GM23338 (cell line): Measurements from ENCODE around the gene DHRS7B. TPM values are rescaled to one million over a fixed set of nuclear protein-coding genes. Genes with fewer than 3 reads are reported as not detected.

ENCODE experiments used
- ATAC-seq: fragments of 200-7000 bp; cut with Tn5 transposase; 3 replicates; pipeline ENCODE4 v1.9.1; 2020
- DNase-seq: peaks from one replicate; pipeline ENCODE4 v3.0.0-alpha.2; 2015; ENCODE audit warnings: low spot score
- H2AFZ ChIP-seq: fragments of 200-600 bp; sonication (generic); 2 replicates; pipeline ENCODE4 v1.8.0; 2016; ENCODE audit warnings: antibody characterized with exemption, mild to moderate bottlenecking, moderate library complexity
- H3F3A ChIP-seq: fragments of 200-600 bp; sonication (generic); replicated peaks from 2 replicates; pipeline ENCODE4 v1.8.0; 2017; ENCODE audit warnings: antibody characterized with exemption, mixed run types, low read depth
- H3K27ac ChIP-seq: fragments of 200-600 bp; sonication (generic); 2 replicates; pipeline ENCODE4 v1.6.1; 2016; ENCODE audit warnings: low read depth
- H3K27me3 ChIP-seq: fragments of 200-600 bp; sonication (generic); 2 replicates; pipeline ENCODE4 v1.8.0; 2016; ENCODE audit warnings: mild to moderate bottlenecking, mixed run types, moderate library complexity; ENCODE audit not compliant: insufficient read depth
- H3K36me3 ChIP-seq: fragments of 200-600 bp; sonication (generic); 2 replicates; pipeline ENCODE4 v1.8.0; 2016; ENCODE audit warnings: mild to moderate bottlenecking; ENCODE audit not compliant: insufficient read depth
- H3K4me1 ChIP-seq: fragments of 200-600 bp; sonication (generic); 2 replicates; pipeline ENCODE4 v1.8.0; 2016; ENCODE audit warnings: mild to moderate bottlenecking, moderate library complexity; ENCODE audit not compliant: insufficient read depth
- H3K4me2 ChIP-seq: fragments of 200-600 bp; sonication (generic); 2 replicates; pipeline ENCODE4 v1.7.1; 2017; ENCODE audit warnings: mixed run types
- H3K4me3 ChIP-seq: fragments of 200-600 bp; sonication (generic); 2 replicates; pipeline ENCODE4 v1.6.1; 2016; ENCODE audit warnings: mixed run types
- H3K79me2 ChIP-seq: fragments of 200-600 bp; sonication (generic); replicated peaks from 2 replicates; pipeline ENCODE4 v1.8.0; 2017; ENCODE audit warnings: mild to moderate bottlenecking; ENCODE audit not compliant: insufficient read depth
- H3K9me2 ChIP-seq: fragments of 200-600 bp; sonication (generic); 2 replicates; pipeline ENCODE4 v1.8.0; 2017; ENCODE audit not compliant: insufficient read depth
- H4K20me1 ChIP-seq: fragments of 200-600 bp; sonication (generic); replicated peaks from 2 replicates; pipeline ENCODE4 v1.8.0; 2017; ENCODE audit warnings: mild to moderate bottlenecking; ENCODE audit not compliant: insufficient read depth
- H3K27ac Mint-ChIP-seq: 2 replicates; pipeline ENCODE4 v1.8.0; 2020; ENCODE audit warnings: inconsistent platforms, mild to moderate bottlenecking, moderate library complexity, mixed read lengths
- H3K27me3 Mint-ChIP-seq: 3 replicates; pipeline ENCODE4 v1.8.0; 2022; ENCODE audit warnings: low read depth, mild to moderate bottlenecking, moderate library complexity, mixed read lengths, inconsistent platforms; ENCODE audit not compliant: insufficient read depth, poor library complexity
- H3K36me3 Mint-ChIP-seq: 3 replicates; pipeline ENCODE4 v1.8.0; 2021; ENCODE audit warnings: low read depth, mild to moderate bottlenecking, inconsistent platforms, moderate library complexity, mixed read lengths
- H3K4me1 Mint-ChIP-seq: 3 replicates; pipeline ENCODE4 v1.8.0; 2020; ENCODE audit warnings: mild to moderate bottlenecking, inconsistent platforms, mixed read lengths
- H3K4me3 Mint-ChIP-seq: 3 replicates; pipeline ENCODE4 v1.8.0; 2021; ENCODE audit warnings: moderate library complexity, mild to moderate bottlenecking, inconsistent platforms, mixed read lengths
- H3K9me3 Mint-ChIP-seq: 3 replicates; pipeline ENCODE4 v1.8.0; 2020; ENCODE audit warnings: moderate library complexity, mild to moderate bottlenecking, inconsistent platforms, mixed read lengths
- CREB1 ChIP-seq: fragments of 250-450 bp; sonication (Bioruptor Pico); IDR thresholded peaks from 2 replicates; pipeline ENCODE4 v1.5.0; 2020; ENCODE audit warnings: low read depth, mild to moderate bottlenecking, moderate library complexity
- CTCF ChIP-seq, 2 experiments: fragments of 200-600 bp in 1 of 2; sonication (generic) in 1 of 2; conservative IDR thresholded peaks; 2 replicates each; pipeline versions ENCODE4 v1.5.1 to v1.6.1; 2016 to 2017; ENCODE audit warnings: antibody characterized with exemption in 2 of 2, low read depth in 2 of 2, mild to moderate bottlenecking in 2 of 2, moderate library complexity in 1 of 2
- ETS1 ChIP-seq: IDR thresholded peaks from 2 replicates; pipeline ENCODE4 v1.6.1; 2016; ENCODE audit warnings: antibody characterized with exemption
- EZH2 ChIP-seq: fragments of 200-600 bp; sonication (generic); IDR thresholded peaks from one replicate; pipeline ENCODE4 v1.8.0; 2017; ENCODE audit warnings: antibody characterized with exemption, mild to moderate bottlenecking, low read depth; ENCODE audit not compliant: unreplicated experiment
- EZH2phosphoT487 ChIP-seq: fragments of 200-600 bp; sonication (generic); IDR thresholded peaks from one replicate; pipeline ENCODE4 v1.8.1; 2018; ENCODE audit warnings: antibody characterized with exemption; ENCODE audit not compliant: unreplicated experiment
- JUNB ChIP-seq: IDR thresholded peaks from one replicate; pipeline ENCODE4 v1.6.1; 2016; ENCODE audit warnings: antibody characterized with exemption; ENCODE audit not compliant: unreplicated experiment
- NANOG ChIP-seq: IDR thresholded peaks from 2 replicates; pipeline ENCODE4 v1.6.1; 2016; ENCODE audit warnings: antibody characterized with exemption, borderline replicate concordance
- POLR2AphosphoS5 ChIP-seq: IDR thresholded peaks from 2 replicates; pipeline ENCODE4 v1.6.1; 2016; ENCODE audit warnings: antibody characterized with exemption, low read depth
- STAT1 ChIP-seq: IDR thresholded peaks from one replicate; pipeline ENCODE4 v1.6.1; 2016; ENCODE audit warnings: antibody characterized with exemption; ENCODE audit not compliant: unreplicated experiment
- ZNF114 ChIP-seq: fragments of 250-450 bp; sonication (Bioruptor Pico); IDR thresholded peaks from 2 replicates; pipeline ENCODE4 v1.5.0; 2020; ENCODE audit warnings: mild to moderate bottlenecking, moderate library complexity
- ZNF331 ChIP-seq: fragments of 250-450 bp; sonication (Bioruptor Pico); IDR thresholded peaks from 2 replicates; pipeline ENCODE4 v1.5.0; 2020; ENCODE audit warnings: low read depth, mild to moderate bottlenecking, moderate library complexity
- polyA plus RNA-seq: library from polyadenylated mRNA; unstranded; fragments of >200 nt; fragmentation: Nextera tagmentation; extraction: Ambion mirVana; gene quantifications from 2 replicates; pipeline ENCODE4 v1.2.1, GENCODE V29; 2016
- total RNA-seq: library from RNA; depleted of rRNA; stranded (reverse); fragments of >200 nt; shearing (Covaris generic); gene quantifications from 2 replicates; pipeline ENCODE4 v1.2.3, GENCODE V29; 2014
- TF ChIP-seq, protein P1 (sequence below): IDR thresholded peaks from one replicate; pipeline ENCODE4 v1.6.1; 2018; ENCODE audit warnings: antibody characterized with exemption; ENCODE audit not compliant: unreplicated experiment
- TF ChIP-seq, protein P2 (sequence below): fragments of 250-450 bp; sonication (Bioruptor Pico); IDR thresholded peaks from 2 replicates; pipeline ENCODE4 v1.5.0; 2020; ENCODE audit warnings: mild to moderate bottlenecking, moderate library complexity

The DHRS7B gene
- total and polyA plus RNA-seq, 2 experiments from 2014 or later = 26.6 to 27.9 TPM

DNA sequence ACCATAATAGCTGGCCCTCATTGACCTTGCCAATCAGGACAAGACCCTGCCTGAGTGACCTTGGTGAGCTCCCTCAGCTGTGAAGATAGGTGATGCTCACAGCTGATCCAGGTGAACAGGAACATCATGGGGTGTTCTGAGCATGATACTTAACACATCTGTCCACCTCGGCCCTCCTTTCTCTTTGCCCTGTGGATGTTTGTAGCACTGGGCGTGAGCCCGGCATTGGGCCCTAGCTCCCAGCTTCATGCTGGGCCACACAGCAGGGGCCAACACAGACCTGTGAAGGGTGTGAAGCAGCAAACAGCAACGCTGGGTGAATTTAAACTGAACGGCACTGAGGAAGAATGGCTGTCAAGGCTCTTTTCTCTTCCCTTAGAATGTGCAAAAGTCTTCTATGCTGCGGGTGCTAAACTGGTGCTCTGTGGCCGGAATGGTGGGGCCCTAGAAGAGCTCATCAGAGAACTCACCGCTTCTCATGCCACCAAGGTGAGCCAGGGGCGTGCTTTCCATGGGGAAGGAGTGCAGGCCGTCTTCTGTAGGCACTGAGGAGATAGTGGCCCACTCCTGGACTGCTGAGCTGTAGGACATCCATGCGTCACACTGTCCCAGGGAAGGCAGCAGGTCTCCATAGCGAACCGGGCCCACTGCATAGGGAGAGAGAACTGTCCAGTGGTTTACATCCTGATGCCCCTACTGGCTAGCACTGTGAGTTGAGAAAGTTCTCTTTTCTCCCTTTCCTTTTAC is 51.3 kb downstream of the DHRS7B start:
- no peaks in the 10 kb centered on the region for H3K9me2 ChIP-seq
- H3K4me3 Mint-ChIP-seq = no peak overlapping the region
- no peak overlapping the region for H3K27ac ChIP-seq
- DNase-seq (no peak), ATAC-seq (0 out of 3 replicates have a peak, but pooled peaks have one; percentile 24)
- peaks cover 2% of the 10 kb centered on the region for H3K27me3 Mint-ChIP-seq
- no peak overlapping the region for H2AFZ ChIP-seq
- H3K36me3 Mint-ChIP-seq = peaks cover 6% of the 10 kb centered on the region
- no peaks in the 10 kb centered on the region for H3F3A ChIP-seq
- no peak overlapping the region for H3K4me3 ChIP-seq
- no peak overlapping the region for H3K4me2 ChIP-seq
- no peaks in the 10 kb centered on the region for H3K9me3 Mint-ChIP-seq
- TF ChIP-seq, protein P1, sequence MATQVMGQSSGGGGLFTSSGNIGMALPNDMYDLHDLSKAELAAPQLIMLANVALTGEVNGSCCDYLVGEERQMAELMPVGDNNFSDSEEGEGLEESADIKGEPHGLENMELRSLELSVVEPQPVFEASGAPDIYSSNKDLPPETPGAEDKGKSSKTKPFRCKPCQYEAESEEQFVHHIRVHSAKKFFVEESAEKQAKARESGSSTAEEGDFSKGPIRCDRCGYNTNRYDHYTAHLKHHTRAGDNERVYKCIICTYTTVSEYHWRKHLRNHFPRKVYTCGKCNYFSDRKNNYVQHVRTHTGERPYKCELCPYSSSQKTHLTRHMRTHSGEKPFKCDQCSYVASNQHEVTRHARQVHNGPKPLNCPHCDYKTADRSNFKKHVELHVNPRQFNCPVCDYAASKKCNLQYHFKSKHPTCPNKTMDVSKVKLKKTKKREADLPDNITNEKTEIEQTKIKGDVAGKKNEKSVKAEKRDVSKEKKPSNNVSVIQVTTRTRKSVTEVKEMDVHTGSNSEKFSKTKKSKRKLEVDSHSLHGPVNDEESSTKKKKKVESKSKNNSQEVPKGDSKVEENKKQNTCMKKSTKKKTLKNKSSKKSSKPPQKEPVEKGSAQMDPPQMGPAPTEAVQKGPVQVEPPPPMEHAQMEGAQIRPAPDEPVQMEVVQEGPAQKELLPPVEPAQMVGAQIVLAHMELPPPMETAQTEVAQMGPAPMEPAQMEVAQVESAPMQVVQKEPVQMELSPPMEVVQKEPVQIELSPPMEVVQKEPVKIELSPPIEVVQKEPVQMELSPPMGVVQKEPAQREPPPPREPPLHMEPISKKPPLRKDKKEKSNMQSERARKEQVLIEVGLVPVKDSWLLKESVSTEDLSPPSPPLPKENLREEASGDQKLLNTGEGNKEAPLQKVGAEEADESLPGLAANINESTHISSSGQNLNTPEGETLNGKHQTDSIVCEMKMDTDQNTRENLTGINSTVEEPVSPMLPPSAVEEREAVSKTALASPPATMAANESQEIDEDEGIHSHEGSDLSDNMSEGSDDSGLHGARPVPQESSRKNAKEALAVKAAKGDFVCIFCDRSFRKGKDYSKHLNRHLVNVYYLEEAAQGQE = no peak
- TF ChIP-seq ETS1 = no peak
- no peak for TF ChIP-seq POLR2AphosphoS5
- TF ChIP-seq, protein P2, sequence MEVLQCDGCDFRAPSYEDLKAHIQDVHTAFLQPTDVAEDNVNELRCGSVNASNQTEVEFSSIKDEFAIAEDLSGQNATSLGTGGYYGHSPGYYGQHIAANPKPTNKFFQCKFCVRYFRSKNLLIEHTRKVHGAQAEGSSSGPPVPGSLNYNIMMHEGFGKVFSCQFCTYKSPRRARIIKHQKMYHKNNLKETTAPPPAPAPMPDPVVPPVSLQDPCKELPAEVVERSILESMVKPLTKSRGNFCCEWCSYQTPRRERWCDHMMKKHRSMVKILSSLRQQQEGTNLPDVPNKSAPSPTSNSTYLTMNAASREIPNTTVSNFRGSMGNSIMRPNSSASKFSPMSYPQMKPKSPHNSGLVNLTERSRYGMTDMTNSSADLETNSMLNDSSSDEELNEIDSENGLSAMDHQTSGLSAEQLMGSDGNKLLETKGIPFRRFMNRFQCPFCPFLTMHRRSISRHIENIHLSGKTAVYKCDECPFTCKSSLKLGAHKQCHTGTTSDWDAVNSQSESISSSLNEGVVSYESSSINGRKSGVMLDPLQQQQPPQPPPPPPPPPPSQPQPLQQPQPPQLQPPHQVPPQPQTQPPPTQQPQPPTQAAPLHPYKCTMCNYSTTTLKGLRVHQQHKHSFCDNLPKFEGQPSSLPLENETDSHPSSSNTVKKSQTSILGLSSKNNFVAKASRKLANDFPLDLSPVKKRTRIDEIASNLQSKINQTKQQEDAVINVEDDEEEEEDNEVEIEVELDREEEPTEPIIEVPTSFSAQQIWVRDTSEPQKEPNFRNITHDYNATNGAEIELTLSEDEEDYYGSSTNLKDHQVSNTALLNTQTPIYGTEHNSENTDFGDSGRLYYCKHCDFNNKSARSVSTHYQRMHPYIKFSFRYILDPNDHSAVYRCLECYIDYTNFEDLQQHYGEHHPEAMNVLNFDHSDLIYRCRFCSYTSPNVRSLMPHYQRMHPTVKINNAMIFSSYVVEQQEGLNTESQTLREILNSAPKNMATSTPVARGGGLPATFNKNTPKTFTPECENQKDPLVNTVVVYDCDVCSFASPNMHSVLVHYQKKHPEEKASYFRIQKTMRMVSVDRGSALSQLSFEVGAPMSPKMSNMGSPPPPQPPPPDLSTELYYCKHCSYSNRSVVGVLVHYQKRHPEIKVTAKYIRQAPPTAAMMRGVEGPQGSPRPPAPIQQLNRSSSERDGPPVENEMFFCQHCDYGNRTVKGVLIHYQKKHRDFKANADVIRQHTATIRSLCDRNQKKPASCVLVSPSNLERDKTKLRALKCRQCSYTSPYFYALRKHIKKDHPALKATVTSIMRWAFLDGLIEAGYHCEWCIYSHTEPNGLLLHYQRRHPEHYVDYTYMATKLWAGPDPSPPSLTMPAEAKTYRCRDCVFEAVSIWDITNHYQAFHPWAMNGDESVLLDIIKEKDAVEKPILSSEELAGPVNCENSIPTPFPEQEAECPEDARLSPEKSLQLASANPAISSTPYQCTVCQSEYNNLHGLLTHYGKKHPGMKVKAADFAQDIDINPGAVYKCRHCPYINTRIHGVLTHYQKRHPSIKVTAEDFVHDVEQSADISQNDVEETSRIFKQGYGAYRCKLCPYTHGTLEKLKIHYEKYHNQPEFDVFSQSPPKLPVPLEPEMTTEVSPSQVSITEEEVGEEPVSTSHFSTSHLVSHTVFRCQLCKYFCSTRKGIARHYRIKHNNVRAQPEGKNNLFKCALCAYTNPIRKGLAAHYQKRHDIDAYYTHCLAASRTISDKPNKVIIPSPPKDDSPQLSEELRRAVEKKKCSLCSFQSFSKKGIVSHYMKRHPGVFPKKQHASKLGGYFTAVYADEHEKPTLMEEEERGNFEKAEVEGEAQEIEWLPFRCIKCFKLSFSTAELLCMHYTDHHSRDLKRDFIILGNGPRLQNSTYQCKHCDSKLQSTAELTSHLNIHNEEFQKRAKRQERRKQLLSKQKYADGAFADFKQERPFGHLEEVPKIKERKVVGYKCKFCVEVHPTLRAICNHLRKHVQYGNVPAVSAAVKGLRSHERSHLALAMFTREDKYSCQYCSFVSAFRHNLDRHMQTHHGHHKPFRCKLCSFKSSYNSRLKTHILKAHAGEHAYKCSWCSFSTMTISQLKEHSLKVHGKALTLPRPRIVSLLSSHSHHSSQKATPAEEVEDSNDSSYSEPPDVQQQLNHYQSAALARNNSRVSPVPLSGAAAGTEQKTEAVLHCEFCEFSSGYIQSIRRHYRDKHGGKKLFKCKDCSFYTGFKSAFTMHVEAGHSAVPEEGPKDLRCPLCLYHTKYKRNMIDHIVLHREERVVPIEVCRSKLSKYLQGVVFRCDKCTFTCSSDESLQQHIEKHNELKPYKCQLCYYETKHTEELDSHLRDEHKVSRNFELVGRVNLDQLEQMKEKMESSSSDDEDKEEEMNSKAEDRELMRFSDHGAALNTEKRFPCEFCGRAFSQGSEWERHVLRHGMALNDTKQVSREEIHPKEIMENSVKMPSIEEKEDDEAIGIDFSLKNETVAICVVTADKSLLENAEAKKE = no peak
- TF ChIP-seq CTCF (conservative IDR thresholded peaks at IDR 0.05; ENCODE audit: low read depth in 2 of 2) = no peak
- TF ChIP-seq NANOG = no peak
- TF ChIP-seq EZH2 = no peak
- no peak for TF ChIP-seq ZNF114 (CRISPR knock-in tag)
- no peak for TF ChIP-seq JUNB
- no peak for TF ChIP-seq EZH2phosphoT487
- no peak for TF ChIP-seq STAT1
- TF ChIP-seq ZNF331 (CRISPR knock-in tag) = no peak
- no peak for TF ChIP-seq CREB1 (CRISPR knock-in tag)
- H3K4me1 ChIP-seq = no peaks in the 10 kb centered on the region
- no peaks in the 10 kb centered on the region for H4K20me1 ChIP-seq
- no peaks in the 10 kb centered on the region for H3K36me3 ChIP-seq
- H3K4me1 Mint-ChIP-seq = no peaks in the 10 kb centered on the region
- H3K79me2 ChIP-seq = no peaks in the 10 kb centered on the region
- no peak overlapping the region for H3K27ac Mint-ChIP-seq
- H3K27me3 ChIP-seq = no peaks in the 10 kb centered on the region
